ENCODE measurements around the gene HECW1. TPM values are rescaled to one million over a fixed set of nuclear protein-coding genes. Genes with fewer than 3 reads are reported as not detected.

The HECW1 gene
- total and polyA plus RNA-seq, 2 experiments from 2014 or later = 11.0 to 21.8 TPM

DNA sequence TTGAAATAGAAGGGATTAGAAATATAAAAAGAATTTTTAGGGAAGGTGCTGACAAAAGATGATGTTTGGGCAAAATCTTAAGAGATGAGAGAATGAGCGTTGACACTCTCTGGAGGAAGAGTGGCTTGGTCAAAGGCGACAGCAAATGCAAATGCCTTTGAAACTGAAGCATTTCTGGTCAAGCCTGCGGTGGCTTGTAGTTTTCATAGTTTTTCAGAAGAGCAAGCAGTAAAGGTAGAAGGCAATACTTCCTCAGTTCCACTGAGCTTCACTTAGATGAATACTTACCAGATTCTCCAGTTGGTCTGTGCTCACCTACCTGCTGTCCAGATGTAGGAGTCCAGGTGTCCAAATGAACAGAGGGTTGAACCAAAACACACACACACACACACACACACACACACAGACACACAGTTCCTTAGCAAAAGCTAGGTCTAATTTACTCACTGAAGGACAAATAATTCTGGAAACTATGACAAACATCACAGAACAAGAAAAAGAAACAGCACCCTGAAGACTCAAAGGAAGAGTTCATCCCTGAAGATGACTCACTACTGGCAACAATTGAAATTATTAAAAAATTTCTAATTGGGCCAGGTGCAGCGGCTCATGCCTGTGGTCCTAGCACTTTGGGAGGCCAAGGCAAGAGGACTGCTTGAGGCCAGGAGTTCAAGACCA lies 458.4 kb downstream of the HECW1 start (continued):
- TF ChIP-seq, protein P1, sequence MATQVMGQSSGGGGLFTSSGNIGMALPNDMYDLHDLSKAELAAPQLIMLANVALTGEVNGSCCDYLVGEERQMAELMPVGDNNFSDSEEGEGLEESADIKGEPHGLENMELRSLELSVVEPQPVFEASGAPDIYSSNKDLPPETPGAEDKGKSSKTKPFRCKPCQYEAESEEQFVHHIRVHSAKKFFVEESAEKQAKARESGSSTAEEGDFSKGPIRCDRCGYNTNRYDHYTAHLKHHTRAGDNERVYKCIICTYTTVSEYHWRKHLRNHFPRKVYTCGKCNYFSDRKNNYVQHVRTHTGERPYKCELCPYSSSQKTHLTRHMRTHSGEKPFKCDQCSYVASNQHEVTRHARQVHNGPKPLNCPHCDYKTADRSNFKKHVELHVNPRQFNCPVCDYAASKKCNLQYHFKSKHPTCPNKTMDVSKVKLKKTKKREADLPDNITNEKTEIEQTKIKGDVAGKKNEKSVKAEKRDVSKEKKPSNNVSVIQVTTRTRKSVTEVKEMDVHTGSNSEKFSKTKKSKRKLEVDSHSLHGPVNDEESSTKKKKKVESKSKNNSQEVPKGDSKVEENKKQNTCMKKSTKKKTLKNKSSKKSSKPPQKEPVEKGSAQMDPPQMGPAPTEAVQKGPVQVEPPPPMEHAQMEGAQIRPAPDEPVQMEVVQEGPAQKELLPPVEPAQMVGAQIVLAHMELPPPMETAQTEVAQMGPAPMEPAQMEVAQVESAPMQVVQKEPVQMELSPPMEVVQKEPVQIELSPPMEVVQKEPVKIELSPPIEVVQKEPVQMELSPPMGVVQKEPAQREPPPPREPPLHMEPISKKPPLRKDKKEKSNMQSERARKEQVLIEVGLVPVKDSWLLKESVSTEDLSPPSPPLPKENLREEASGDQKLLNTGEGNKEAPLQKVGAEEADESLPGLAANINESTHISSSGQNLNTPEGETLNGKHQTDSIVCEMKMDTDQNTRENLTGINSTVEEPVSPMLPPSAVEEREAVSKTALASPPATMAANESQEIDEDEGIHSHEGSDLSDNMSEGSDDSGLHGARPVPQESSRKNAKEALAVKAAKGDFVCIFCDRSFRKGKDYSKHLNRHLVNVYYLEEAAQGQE (IDR thresholded peaks at IDR 0.05; ENCODE audit: unreplicated experiment) = no peak
- TF ChIP-seq STAT1 (IDR thresholded peaks at IDR 0.05; ENCODE audit: unreplicated experiment) (no peak), POLR2AphosphoS5 (IDR thresholded peaks at IDR 0.05; ENCODE audit: low read depth) (no peak), EZH2 (IDR thresholded peaks at IDR 0.05; ENCODE audit: low read depth, unreplicated experiment) (no peak), ZNF114 (CRISPR knock-in tag; IDR thresholded peaks at IDR 0.05) (no peak)

DNA sequence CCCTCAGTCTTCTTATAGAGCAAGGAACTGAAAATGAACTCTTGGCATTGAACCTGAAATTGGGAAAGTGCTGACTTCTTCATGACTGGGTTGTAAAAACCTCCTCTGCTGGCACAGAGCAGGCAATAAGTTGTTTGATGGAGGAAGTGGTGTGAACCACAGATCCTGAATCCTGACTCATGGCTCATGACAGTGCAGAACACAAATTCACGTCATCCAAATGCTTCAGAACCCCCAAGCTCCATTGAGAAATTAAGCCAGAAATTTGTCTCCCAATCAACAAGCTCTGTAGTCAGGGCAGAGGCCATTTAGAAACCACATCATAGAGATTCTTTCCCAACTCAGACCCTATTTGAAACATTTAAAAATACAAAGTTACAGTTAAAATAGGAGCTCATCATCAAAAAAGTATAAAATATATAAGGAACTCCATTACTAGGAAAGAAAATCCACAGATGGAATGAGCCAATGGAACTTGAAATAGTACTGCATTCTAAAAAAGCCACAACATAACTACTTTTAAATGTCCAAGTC lies 460.1 kb downstream of the HECW1 start:
- H4K20me1 ChIP-seq (replicated peaks; ENCODE audit: insufficient read depth) = no peaks in the 10 kb centered on the region
- H3K4me1 ChIP-seq (ENCODE audit: insufficient read depth) = no peaks in the 10 kb centered on the region
- Mint-ChIP-seq H3K9me3 (no peaks in the 10 kb centered on the region), H3K4me3 (no peak overlapping the region), H3K4me1 (peaks cover 4% of the 10 kb centered on the region; the same call in 2 of the 3 replicates), H3K36me3 (ENCODE audit: low read depth) (no peaks in the 10 kb centered on the region), H3K27ac (0 out of 2 replicates have a peak overlapping the region, but pooled peaks have one; percentile 74), H3K27me3 (ENCODE audit: insufficient read depth, low read depth, poor library complexity) (no peaks in the 10 kb centered on the region)
- H2AFZ ChIP-seq = no peak overlapping the region
- H3F3A ChIP-seq (replicated peaks; ENCODE audit: low read depth) = no peaks in the 10 kb centered on the region
- no peaks in the 10 kb centered on the region for H3K36me3 ChIP-seq (ENCODE audit: insufficient read depth)
- H3K27ac ChIP-seq (ENCODE audit: low read depth) = no peak overlapping the region
- H3K4me2 ChIP-seq = no peak overlapping the region
- no peak overlapping the region for H3K4me3 ChIP-seq
- DNase-seq (ENCODE audit: low spot score) (no peak), ATAC-seq (no peak)
- H3K27me3 ChIP-seq (ENCODE audit: insufficient read depth) = no peaks in the 10 kb centered on the region
- H3K9me2 ChIP-seq (ENCODE audit: insufficient read depth) = 0 out of 2 replicates have a peak, but pooled peaks cover 3% of the 10 kb centered on the region
- H3K79me2 ChIP-seq (replicated peaks; ENCODE audit: insufficient read depth) = no peaks in the 10 kb centered on the region
- TF ChIP-seq, protein P2, sequence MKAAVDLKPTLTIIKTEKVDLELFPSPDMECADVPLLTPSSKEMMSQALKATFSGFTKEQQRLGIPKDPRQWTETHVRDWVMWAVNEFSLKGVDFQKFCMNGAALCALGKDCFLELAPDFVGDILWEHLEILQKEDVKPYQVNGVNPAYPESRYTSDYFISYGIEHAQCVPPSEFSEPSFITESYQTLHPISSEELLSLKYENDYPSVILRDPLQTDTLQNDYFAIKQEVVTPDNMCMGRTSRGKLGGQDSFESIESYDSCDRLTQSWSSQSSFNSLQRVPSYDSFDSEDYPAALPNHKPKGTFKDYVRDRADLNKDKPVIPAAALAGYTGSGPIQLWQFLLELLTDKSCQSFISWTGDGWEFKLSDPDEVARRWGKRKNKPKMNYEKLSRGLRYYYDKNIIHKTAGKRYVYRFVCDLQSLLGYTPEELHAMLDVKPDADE (IDR thresholded peaks at IDR 0.05) = no peak
- TF ChIP-seq EZH2 (IDR thresholded peaks at IDR 0.05; ENCODE audit: low read depth, unreplicated experiment) (no peak), EZH2phosphoT487 (IDR thresholded peaks at IDR 0.05; ENCODE audit: unreplicated experiment) (no peak), POLR2AphosphoS5 (IDR thresholded peaks at IDR 0.05; ENCODE audit: low read depth) (no peak), JUNB (IDR thresholded peaks at IDR 0.05; ENCODE audit: unreplicated experiment) (no peak)
- TF ChIP-seq, protein P1 (IDR thresholded peaks at IDR 0.05; ENCODE audit: unreplicated experiment) = no peak
- TF ChIP-seq, protein P3, sequence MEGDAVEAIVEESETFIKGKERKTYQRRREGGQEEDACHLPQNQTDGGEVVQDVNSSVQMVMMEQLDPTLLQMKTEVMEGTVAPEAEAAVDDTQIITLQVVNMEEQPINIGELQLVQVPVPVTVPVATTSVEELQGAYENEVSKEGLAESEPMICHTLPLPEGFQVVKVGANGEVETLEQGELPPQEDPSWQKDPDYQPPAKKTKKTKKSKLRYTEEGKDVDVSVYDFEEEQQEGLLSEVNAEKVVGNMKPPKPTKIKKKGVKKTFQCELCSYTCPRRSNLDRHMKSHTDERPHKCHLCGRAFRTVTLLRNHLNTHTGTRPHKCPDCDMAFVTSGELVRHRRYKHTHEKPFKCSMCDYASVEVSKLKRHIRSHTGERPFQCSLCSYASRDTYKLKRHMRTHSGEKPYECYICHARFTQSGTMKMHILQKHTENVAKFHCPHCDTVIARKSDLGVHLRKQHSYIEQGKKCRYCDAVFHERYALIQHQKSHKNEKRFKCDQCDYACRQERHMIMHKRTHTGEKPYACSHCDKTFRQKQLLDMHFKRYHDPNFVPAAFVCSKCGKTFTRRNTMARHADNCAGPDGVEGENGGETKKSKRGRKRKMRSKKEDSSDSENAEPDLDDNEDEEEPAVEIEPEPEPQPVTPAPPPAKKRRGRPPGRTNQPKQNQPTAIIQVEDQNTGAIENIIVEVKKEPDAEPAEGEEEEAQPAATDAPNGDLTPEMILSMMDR (conservative IDR thresholded peaks at IDR 0.05; ENCODE audit: low read depth in 2 of 2) = no peak
